NOMO-1 (cell line): ENCODE results near the gene MOCOS.

ENCODE experiments used
- DNase-seq, 2 experiments: peaks; one replicate each; lab custom pipeline; 2025; ENCODE audit not compliant: unreplicated experiment in 2 of 2; lab: John Stamatoyannopoulos, UW

MOCOS gene

DNA sequence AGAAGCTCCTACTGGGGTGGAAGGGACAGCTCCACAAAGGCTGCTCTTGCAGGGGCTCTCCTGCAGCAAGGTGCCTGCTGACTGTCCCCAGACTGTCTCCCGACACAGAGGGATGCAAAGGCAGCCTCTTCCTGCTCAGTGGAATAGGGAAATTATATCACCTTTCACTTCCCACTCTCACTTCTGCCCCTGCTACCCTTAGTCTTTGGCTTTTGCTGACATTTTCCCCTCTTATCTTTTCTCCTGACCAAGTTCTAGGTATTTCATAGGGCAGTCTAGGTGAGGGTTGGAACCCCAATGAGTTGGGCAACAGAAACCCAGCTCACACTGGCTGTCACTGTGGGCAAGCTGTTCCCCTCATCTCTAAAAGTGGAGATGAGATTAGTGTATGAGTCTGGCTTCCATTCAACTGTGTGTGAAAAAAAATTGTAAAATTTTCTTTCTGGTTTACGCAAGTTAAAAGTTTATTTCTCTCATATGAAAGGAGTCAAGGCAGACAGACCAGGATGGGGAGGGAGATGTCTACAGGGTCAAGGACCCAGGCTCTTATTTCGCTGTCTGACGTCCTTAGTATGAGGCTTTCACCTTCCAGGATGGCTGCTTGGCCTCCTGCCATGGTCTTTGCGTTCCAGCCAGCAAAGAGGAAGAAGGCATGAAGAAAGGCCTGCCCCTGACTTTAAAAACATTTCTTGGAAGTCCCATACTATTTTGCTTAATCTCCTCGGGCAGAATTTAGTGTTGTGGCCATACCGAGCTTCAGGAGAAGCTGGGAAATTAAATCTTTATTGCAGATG lies 7.5 kb upstream of the MOCOS start:
- DNase-seq, result no peak

DNA sequence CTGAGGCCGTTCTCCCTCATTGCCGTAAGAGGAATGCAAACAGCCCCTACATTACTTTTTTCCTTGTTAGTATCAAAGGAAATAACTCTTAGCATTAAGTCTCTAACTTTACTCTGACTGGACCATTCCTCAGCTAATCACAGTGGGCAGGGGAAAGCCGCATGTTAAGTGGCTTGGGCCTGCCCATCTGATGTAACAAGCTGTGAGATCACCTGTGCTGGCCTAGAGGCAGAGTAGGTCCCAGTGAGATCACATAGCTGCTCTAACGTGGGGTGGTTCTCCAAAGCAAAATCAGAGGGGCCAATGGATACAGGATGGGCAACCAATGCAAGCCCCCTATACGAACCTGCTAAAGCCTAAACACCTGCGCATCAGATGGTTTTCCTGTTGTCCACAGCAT lies 5.9 kb upstream of the MOCOS start:
- DNase-seq, result no peak

DNA sequence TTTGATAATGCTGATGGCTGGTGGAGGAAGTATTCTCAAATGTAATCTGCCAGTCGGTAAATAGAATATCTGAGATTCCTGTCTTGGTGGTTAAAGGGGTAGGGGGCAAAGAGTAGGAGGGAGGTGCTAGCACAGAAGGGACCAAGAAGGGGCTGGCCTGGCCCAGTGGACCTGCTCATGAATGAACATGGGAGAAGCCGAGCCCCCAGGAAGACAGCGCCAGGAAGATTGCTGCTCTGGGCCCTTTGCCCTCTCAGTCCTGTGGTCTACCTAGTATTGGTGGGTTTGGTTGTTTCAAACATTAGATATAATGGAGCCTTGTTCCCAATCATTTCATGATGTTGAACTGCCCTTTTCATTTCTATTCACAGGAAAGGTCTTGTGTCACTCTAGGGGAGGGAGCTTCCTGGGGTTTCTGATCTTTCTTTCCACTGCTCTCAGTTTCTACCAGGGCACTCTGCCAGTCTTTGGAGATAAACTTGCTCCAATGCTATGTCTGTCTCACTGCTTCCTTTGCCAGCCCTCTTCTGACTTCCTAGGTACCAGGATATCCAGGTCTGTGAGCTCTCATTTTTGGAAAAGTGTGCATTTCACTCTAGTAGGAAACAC lies 5.3 kb upstream of the MOCOS start:
- no peak for DNase-seq

DNA sequence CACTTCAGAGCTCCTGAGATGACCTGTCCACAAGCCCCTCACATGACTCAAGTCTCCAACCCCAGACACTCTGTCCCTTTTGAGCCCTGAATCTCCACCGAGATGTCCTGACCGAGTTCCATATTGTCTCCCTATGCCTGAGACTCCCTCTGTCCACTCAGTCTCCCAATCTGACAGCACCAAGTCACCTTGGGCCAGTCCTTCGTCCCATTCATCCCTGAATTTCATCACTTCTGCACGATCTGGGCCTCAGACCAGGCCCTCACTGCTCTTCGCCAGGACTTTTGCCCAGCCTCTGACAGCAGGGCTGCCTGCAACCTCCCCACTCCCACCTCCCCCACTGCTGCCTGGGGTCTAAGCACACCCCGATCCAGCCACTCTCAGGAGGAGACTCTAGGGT lies 4.3 kb upstream of the MOCOS start:
- no peak for DNase-seq

DNA sequence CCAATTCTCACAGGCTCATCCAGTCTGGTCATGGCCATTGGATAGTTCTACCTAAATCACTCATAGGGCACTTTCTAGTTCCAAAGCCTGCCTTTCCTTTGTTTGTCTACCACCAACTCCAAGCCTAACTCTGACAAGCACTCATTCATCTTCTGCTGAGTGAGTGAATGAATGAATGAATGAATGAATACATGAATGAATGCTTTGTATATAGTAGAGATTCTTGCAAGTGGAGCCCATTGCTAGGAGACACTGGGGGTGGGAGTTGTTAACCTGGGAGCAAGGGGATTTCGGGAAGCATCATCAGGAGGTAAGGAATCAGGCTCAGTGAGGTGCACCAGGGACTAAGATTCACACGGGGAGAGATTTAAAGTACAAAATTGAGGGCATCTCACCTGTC lies 3.3 kb upstream of the MOCOS start:
- no peak for DNase-seq

DNA sequence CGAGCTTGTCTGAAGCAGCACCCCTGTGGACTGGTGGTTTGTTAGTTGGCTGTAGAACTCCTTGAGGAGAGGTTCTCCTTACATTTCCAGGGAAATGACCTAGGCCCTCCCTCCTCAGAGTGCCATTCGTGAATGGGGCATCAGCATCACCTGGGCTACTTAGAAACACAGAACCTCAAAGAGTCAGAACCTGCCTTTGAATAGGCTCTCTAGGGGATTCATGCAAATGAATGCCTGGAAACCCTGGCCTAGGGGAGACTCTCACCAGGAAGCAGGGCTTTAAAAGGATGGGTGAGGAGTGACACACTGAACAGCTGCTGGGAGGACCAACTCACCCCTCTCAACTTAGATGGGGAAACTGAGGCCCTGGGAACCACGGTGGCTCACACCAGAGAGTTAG lies 2.1 kb upstream of the MOCOS start:
- no peak for DNase-seq

DNA sequence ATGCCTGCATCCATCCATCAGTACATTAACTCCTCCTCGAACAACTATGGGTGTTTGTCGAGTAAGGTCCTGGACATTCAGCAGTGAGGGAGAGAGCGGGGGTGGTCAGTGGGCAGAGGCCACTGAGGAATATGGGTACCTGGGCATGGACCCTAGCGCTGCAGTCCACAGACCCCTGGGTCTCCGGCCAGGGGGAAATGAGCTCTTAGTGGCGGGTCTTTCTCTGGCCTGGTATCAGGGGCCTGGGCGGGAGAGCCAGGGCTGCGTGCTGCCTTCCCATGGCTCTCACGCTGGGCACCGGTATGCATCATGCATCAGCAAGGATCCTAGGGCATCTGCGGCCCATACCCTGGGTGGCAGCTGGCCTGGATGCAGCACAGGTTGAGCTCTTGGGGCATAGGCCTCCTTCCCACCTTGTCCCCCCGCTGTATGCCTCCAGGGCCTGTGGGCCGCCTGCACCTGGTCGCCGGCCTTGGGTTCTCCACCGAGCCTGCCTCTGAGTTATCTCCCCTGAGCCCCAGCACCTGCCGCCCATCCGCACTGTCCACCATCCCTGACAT lies 1.3 kb upstream of the MOCOS start:
- DNase-seq, result no peak

DNA sequence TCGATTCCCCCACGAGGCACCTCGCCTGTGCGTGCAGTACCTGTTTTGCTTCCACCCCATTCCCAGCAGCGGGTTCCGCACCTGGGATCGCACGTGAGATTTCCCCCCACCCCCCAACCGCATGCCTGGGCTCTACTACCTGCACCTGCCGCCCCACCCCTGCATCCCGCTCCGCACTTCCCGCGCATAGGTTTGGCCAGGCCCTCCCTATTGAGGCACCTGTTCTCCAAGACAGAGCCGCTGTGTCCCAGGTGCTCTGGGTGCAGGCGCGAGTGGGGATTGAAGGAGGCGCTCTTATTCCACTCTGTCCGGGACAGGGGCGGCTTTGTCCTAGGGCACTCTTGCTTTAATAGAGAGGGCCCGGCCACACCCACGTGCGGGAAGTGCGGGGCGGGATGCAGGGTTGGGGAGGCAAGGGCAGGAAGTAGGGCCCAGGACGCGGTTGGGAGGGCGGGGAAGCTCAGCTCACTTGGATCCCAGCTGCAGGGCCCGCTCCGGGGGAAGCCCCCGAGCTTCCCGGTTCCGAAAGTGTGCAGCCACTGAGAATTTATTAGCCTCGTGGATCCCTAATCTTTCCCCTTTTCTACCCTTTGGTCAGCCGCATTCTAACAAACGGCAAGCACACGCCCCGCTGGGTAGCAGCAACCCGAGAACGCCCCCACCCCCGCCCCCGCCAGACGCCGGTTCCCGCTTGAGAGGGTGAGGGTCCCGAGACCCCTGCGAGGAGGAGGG lies 670 bp upstream of the MOCOS start:
- no peak for DNase-seq

DNA sequence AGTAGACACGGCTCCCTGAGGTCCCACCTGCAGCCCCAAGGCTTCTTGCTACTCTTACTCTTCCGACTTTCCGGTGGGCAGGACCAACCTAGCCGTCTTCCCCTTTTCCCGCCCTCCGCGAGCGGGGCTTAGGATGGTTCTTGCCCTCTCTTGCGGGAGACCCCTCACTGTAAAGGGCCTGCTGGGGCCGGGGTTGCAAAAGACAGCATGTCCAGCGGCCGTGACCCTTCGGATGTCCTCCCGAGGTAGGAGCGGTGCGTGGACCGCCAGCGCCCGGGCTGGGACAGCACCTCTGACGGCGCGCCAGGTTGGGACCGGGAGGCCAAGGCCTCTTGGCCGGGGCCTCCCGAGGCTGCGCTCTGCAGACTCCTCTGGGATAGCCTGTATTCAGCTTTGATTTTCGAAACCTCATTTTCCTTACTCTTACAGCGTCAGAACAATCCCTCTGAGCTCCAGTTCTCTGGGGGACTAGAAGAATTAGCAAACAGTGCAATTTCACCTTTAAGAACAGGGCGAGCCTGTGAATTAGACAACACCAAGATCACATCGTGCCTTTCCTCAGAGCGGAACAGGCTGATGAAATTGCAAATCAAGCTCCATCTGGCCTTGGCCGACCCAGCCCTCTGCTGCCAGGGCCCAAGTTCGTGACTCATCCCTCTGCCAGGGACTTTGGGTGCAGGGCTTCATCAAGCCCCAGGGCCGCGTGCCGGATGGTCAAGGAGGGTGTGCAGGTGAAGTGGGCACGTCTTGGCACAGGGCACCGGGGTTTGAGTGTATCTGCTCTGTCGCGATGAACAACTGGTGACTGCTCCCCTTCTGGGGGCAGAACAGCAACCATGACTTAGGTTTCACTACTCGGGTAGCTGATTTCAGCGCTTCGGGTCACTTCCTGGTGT lies 777 bp downstream of the MOCOS start:
- DNase-seq, result no peak

DNA sequence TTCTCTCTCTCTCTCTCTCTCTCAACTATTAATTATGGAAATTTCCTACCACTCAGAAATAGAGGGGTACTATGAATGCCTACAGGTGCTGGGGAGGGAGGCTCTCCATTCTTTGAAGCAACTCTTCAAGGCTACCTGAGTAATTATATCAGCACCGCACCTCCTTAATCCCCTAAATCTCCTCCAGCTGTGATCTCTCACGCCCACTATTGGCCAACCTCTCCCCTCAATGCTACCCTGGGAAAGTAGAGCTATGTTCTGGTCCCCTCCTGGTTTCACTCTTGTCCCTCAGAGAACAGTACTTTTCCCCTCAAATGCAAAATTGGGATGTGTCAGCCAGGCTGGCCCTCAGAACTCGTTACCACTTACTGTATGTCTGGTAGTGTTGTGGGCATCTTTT lies 1.6 kb downstream of the MOCOS start:
- DNase-seq, result no peak

DNA sequence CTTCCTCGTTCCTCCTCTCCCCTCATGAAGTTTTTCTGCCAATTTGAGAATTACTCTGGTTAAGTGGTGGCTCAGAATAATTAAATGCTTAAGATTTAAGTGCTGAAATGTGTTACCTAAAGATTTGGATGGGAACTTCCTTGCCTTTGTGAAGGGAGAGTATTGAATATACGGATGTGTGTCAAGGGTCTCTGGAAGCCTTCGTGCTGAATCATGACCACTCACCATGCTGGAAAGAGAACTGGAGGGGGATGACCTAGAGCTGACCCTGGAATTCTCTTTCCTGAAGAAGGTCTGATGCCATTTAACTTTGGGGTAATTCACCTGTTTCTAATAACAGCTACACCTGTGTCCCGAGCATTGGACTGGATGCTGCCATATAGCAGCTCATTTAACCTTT lies 2.2 kb downstream of the MOCOS start:
- no peak for DNase-seq

DNA sequence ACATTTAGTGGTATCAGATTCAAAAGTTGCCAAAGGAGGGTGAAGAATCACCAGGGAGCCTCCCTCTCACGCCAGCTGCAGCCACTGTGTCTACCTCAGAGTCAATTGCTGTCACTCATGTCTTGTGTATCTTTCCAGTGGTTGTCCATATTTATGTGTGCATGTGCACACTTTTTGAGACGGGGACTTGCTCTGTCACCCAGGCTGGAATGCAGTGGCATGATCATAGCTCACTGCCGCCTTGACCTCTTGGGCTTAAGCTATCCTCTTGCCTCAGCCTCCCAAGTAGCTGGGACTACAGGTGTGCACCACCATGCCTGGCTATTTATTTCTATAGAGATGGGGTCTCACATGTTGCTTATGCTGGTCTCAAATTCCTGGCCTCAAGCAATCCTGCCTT lies 4.0 kb downstream of the MOCOS start:
- no peak for DNase-seq

DNA sequence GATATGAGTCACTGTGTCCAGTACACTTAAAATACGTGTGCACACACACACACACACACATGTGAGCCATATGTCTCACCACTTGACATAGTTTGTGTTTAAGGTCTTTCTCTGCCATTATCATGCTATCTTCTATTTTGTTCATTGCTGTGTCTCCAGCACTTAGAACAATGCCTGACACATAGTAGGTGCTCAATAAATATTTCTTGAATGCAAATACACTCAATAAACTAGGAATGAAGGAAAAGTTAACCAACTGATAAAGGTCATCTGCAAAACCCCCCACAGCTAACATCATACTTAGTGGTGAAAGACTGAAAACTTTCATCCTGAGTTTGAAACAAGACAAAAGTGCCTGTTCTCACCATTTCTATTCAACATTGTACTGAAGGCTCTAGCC lies 4.4 kb downstream of the MOCOS start:
- no peak for DNase-seq

DNA sequence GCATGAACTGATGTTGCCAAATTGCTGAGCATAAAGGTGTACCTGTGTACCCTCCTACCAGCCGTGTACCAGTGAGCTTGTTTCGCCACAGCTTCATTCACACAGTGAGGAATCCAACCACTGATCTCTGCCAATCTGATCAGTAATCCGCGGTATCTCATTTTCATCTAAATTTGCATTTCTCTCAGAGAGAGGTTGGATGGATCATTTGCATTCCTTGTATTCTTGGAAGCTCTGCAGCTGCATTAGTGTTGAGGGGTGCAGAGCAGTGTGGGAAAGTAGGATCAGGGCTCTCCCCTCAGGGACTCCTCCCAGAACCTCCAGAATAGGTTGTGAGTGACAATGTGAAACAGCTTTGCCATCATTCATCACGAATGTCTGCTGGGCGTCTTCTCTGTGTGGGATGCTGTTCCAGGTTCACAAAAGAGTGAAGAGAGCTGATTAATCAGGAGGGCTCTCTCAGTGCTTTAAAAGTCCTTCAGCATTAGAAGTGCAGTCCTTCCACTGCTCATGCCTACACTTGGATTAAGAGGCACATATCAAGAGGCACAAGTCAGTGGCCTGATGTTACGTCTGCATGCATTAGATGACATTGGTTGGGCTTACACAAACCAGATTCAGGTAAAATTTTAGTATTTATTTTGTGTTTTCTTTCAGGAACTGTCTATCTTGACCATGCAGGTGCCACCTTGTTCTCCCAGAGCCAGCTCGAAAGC lies 7.5 kb downstream of the MOCOS start:
- no peak for DNase-seq

DNA sequence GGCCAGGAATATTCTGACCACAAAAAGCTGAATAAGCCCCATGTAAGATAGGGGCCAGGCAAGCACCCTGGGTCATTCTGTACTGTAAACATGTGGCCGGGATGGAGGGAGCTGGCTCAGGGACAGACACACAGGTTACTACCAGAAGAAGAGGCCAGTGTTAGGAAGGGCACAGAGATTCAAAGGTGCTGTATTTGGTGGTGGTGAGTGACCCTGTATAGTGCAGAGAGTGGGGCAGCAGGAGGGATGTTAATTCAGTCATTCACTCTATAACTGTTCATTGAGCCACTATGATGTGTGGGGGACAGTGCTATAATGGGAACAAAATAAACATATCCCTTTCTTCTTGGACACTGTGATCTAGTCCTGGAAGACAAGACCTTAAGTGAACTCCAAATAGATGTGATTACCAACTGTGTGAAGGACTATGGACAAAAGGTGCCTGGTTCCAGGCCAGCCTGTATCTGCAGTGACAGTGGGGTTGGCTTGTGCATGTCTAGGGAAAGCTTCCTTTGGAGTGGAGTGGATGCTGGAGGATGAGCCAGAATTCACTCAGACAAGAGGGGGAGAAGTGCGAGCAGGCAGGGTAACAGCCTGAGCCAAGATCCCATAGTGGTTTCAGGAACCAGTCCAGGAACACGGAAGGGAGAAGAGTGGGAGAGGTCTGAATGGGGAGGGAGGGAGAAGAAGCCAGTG lies 8.3 kb downstream of the MOCOS start:
- DNase-seq, result no peak

DNA sequence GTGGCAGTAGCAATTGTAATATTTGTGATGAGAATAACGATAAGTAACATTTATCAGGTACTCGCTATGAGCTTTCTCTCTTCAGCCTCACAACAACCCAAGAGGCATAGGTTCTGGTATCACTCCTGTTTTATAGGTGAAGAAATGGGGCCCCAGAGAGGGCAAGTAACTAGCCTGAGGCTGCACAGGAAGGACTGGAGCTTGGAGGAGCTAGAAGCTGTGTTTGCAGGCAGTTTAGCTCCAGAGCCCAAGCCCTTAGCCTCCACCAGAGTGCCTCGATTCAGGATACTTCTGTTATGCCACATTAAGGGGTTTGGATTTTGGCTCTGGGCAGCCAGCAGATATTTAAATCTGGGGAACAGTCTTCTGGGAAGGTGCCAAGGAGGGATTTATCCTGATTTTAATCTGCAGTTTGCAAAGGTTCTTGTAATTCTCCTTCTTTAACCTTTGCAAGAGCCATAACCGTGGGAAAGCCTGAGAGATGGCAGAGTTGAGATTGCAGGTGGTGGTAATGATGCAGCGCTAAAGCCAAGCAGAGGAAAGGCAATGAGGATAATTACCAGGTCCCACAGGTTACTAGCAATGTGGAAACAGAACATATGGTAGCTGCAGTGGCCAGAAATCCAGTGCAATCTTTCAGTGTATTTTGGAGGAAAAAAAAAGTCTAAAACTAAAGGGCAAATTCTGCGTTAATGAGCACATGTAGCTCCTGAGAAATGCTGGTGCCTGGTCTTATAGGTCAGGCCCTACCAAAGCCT lies 9.1 kb downstream of the MOCOS start:
- no peak for DNase-seq

DNA sequence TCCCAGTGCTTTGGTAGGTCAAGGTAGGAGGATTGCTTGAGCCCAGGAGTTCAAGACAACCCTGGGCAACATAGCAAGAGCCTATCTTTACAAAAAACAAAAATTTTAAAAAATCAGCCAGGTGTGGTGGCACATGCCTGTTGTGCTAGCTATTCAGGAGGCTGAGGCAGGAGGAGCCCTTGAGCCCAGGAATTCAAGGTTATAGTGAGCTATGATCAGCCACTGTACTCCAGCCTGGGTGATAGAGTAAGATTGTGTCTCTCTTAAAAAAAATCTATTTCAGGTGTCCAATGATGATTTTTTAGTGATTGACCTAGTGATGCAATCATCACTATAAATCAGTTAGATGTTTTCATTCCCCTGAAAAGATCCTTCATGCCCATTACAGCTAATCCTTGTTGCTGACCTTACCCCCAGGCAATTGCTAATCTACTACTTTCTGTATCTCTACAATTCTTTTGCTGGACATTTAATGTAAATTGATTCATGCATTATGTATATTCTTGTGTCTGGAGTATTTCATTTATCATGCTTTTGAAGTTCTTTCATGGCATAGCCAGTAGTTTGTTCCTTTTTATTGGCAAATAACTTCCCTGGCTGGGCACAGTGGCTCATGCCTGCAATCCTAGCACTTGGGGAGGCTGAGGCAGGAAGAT lies 10.3 kb downstream of the MOCOS start:
- no peak for DNase-seq

DNA sequence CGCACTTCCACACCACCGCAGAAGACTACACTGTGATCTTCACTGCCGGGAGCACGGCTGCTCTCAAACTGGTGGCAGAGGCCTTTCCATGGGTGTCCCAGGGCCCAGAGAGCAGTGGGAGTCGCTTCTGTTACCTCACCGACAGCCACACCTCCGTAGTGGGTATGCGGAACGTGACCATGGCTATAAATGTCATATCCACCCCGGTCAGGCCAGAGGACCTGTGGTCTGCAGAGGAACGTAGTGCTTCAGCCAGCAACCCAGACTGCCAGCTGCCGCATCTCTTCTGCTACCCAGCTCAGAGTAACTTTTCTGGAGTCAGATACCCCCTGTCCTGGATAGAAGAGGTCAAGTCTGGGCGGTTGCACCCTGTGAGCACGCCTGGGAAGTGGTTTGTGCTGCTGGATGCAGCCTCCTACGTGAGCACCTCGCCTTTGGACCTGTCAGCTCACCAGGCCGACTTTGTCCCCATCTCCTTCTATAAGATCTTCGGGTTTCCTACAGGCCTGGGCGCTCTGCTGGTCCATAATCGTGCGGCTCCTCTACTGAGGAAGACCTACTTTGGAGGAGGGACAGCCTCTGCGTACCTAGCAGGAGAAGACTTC lies 12.5 kb downstream of the MOCOS start:
- no peak for DNase-seq
